ENCODE results near the gene HEATR5A. TPM values are rescaled to one million over a fixed set of nuclear protein-coding genes. Genes with fewer than 3 reads are reported as not detected.
"Not testable (repeated sequence)": the region's sequence is repeated elsewhere in the genome, so short reads cannot be mapped to it uniquely, and the experiment has no call there.

The HEATR5A gene
- total RNA-seq, 2 donors from 2014 or later, result 10.0 to 16.3 TPM

- Histone ChIP-seq H3K4me3 (no peak overlapping the region), H3K27me3 (replicated peaks; ENCODE audit: insufficient read depth) (no peaks in the 10 kb centered on the region), H3K27ac (no peak overlapping the region), H3K9me3 (no peaks in the 10 kb centered on the region), H3K36me3 (no peaks in the 10 kb centered on the region), H3K4me1 (replicated peaks) (no peaks in the 10 kb centered on the region)
- TF ChIP-seq POLR2A (IDR thresholded peaks at IDR 0.05) (no peak), CTCF (IDR thresholded peaks at IDR 0.05) (no peak), POLR2AphosphoS5 (IDR thresholded peaks at IDR 0.05) (no peak)
- WGBS, result 70% methylated on average over 7 of the region's 10 CpGs
- intact Hi-C loops (cut with DNase I), result no loop called here
- no peak for DNase-seq (ENCODE audit: low spot score)
Measured at GRCh38 chr14:31251028-31251958, 169.1 kb downstream of the HEATR5A start.

- TF ChIP-seq CTCF (IDR thresholded peaks at IDR 0.05) (no peak), POLR2A (IDR thresholded peaks at IDR 0.05) (no peak), POLR2AphosphoS5 (IDR thresholded peaks at IDR 0.05) (no peak)
- intact Hi-C loops (cut with DNase I), result no loop called here
- no peak for DNase-seq (ENCODE audit: low spot score)
- H3K36me3 ChIP-seq, result no peaks in the 10 kb centered on the region
- H3K9me3 ChIP-seq, result no peaks in the 10 kb centered on the region
- 61% methylated on average over 3 of the region's 3 CpGs for WGBS
- no peaks in the 10 kb centered on the region for H3K4me1 ChIP-seq (replicated peaks)
- no peak overlapping the region for H3K27ac ChIP-seq
- H3K27me3 ChIP-seq (replicated peaks; ENCODE audit: insufficient read depth), result no peaks in the 10 kb centered on the region
- H3K4me3 ChIP-seq, result no peak overlapping the region
Measured at GRCh38 chr14:31244626-31245025, 175.7 kb downstream of the HEATR5A start.

- Histone ChIP-seq H3K27ac (no peak overlapping the region), H3K36me3 (no peaks in the 10 kb centered on the region), H3K4me1 (replicated peaks) (no peaks in the 10 kb centered on the region), H3K27me3 (replicated peaks; ENCODE audit: insufficient read depth) (no peaks in the 10 kb centered on the region), H3K9me3 (no peaks in the 10 kb centered on the region), H3K4me3 (no peak overlapping the region)
- intact Hi-C loops (cut with DNase I), result no loop called here
- TF ChIP-seq POLR2AphosphoS5 (IDR thresholded peaks at IDR 0.05), result no peak
- TF ChIP-seq POLR2A (IDR thresholded peaks at IDR 0.05), result no peak
- TF ChIP-seq CTCF (IDR thresholded peaks at IDR 0.05), result no peak
- WGBS, result 85% methylated on average over 8 of the region's 8 CpGs
- DNase-seq (ENCODE audit: low spot score), result no peak
Measured at GRCh38 chr14:31243860-31244259, 176.5 kb downstream of the HEATR5A start.

GRCh38 chr14:31242161-31242940 is 178.0 kb downstream of the HEATR5A start:
- H3K4me1 ChIP-seq (replicated peaks); H3K27me3 ChIP-seq (replicated peaks; ENCODE audit: insufficient read depth); H3K27ac ChIP-seq; DNase-seq (ENCODE audit: low spot score); H3K4me3 ChIP-seq; H3K9me3 ChIP-seq; intact Hi-C loops (cut with DNase I); H3K36me3 ChIP-seq: not testable (repeated sequence)
- 76% methylated on average over 10 of the region's 10 CpGs for WGBS

Small RNA genes lying within 50 kb of the gene (small RNA-seq; reads per million reads assigned to genes)
- 0 reads per million in 2 donors for gene RF00019

Other genes with a start within 250 kb of the HEATR5A start
- 100 to 1,000 TPM; 108 to 189 TPM for gene HECTD1, start 212.8 kb downstream of the HEATR5A start, total RNA-seq
- gene DTD2, start 37.0 kb upstream of the HEATR5A start, total RNA-seq, result 10 to 100 TPM; 32.0 to 41.1 TPM
- not detected for gene GPR33, start 67.5 kb upstream of the HEATR5A start, total RNA-seq
- 10 to 100 TPM in 1 of 2 donors, 1 to 10 TPM in 1; 6.5 to 12.1 TPM for gene NUBPL, start 140.9 kb upstream of the HEATR5A start, total RNA-seq

Measured in prostate gland (tissue), 2 donors.